GM21619 (cell line): ENCODE measurements around the gene DYNLRB1.

ENCODE experiments used
- ATAC-seq: cut with Tn5 transposase; IDR thresholded peaks from one replicate; pipeline ENCODE4 v1.9.1; 2021; ENCODE audit not compliant: unreplicated experiment

The DYNLRB1 gene

GRCh38 chr20:34577061-34577460 is 60.8 kb downstream of the DYNLRB1 start:
- no peak for ATAC-seq

- no peak for ATAC-seq
Measured at GRCh38 chr20:34578025-34578424, 61.8 kb downstream of the DYNLRB1 start.

GRCh38 chr20:34578521-34578920 is 62.3 kb downstream of the DYNLRB1 start:
- ATAC-seq: no peak

GRCh38 chr20:34579191-34579978 is 63.2 kb downstream of the DYNLRB1 start:
- no peak for ATAC-seq

- ATAC-seq: no peak
Measured at GRCh38 chr20:34579979-34580940, 64.0 kb downstream of the DYNLRB1 start.

GRCh38 chr20:34581341-34582184 is 65.3 kb downstream of the DYNLRB1 start:
- peak; percentile 49 for ATAC-seq

GRCh38 chr20:34582221-34582620 is 66.0 kb downstream of the DYNLRB1 start:
- ATAC-seq: no peak

GRCh38 chr20:34582911-34583310 is 66.7 kb downstream of the DYNLRB1 start:
- ATAC-seq: no peak

- no peak for ATAC-seq
Measured at GRCh38 chr20:34583544-34583943, 67.3 kb downstream of the DYNLRB1 start.

GRCh38 chr20:34585019-34585418 is 68.8 kb downstream of the DYNLRB1 start:
- no peak for ATAC-seq

- ATAC-seq: no peak
Measured at GRCh38 chr20:34586488-34587163, 70.4 kb downstream of the DYNLRB1 start.
